Measurements from ENCODE around the gene TRAPPC3L. TPM values are rescaled to one million over a fixed set of nuclear protein-coding genes. Genes with fewer than 3 reads are reported as not detected.

Gene TRAPPC3L
- total and polyA plus RNA-seq, 2 of the 8 experiments (the other 6 are each of a cell fraction or from before 2014, with no cell fraction given): not detected

- TF ChIP-seq CTBP2 (IDR thresholded peaks at IDR 0.05; ENCODE audit: borderline replicate concordance, insufficient read depth, insufficient read length, low read length): no peak
Observed at GRCh38 chr6:116586738-116587137, 41.3 kb upstream of the TRAPPC3L start (continued).

GRCh38 chr6:116586276-116586675 lies 40.8 kb upstream of the TRAPPC3L start:
- H3K18ac ChIP-seq (ENCODE audit: extremely low read depth, low read length): no peak overlapping the region
- H3K23ac ChIP-seq (ENCODE audit: insufficient read length): no peak overlapping the region
- H3K79me1 ChIP-seq (ENCODE audit: low read depth, low read length): no peaks in the 10 kb centered on the region
- no peaks in the 10 kb centered on the region for H3K79me2 ChIP-seq (ENCODE audit: control insufficient read depth in 1 of 2, insufficient read depth in 2 of 2, low read length in 2 of 2)
- DNase-seq (ENCODE audit: low read depth in 1 of 2, low spot score in 2 of 2): no peak
- no peaks in the 10 kb centered on the region for H3K4me1 ChIP-seq (replicated peaks in 1 of 4; ENCODE audit: control insufficient read depth in 3 of 4, insufficient read depth in 4 of 4, low read length in 3 of 4)
- no peak overlapping the region for H2AFZ ChIP-seq (ENCODE audit: low read length)
- H2BK5ac ChIP-seq (ENCODE audit: low read depth, low read length): no peak overlapping the region
- H2AK5ac ChIP-seq (ENCODE audit: low read depth, low read length): no peak overlapping the region
- H4K5ac ChIP-seq (ENCODE audit: insufficient read length, low read depth, low read length): no peak overlapping the region
- H3K9me3 ChIP-seq (ENCODE audit: insufficient read depth in 2 of 2, low read depth in 1 of 2, low read length in 1 of 2): no peaks in the 10 kb centered on the region
- H2BK20ac ChIP-seq (ENCODE audit: low read length): no peak overlapping the region
- H4K8ac ChIP-seq (ENCODE audit: extremely low read depth, insufficient read depth, low read length): no peak overlapping the region
- no peak overlapping the region for H3K4me3 ChIP-seq (ENCODE audit: extremely low read depth in 1 of 4, insufficient read depth in 2 of 4, low read depth in 3 of 4, low read length in 4 of 4)
- no peak overlapping the region for H4K91ac ChIP-seq (replicated peaks; ENCODE audit: insufficient read length, low read length)
- no peak overlapping the region for H3K9ac ChIP-seq (replicated peaks in 1 of 4; ENCODE audit: extremely low read depth in 1 of 4, low read depth in 3 of 4, low read length in 3 of 4)
- H2BK15ac ChIP-seq (ENCODE audit: low read length): no peak overlapping the region
- no peak overlapping the region for H2BK12ac ChIP-seq (ENCODE audit: low read depth, low read length)
- H3K56ac ChIP-seq (replicated peaks; ENCODE audit: insufficient read length, low read depth, low read length): no peak overlapping the region
- CTCF ChIA-PET (ENCODE audit: partially characterized antibody): no interaction called here
- peaks cover 3% of the 10 kb centered on the region; the same call in 1 of the 2 replicates for H3K23me2 ChIP-seq (ENCODE audit: low read depth, low read length)
- no peak for FAIRE-seq
- no peaks in the 10 kb centered on the region for H4K20me1 ChIP-seq (replicated peaks in 1 of 2; ENCODE audit: control insufficient read depth in 1 of 2, insufficient read depth in 2 of 2, low read length in 2 of 2)
- POLR2A ChIA-PET (ENCODE audit: partially characterized antibody): no interaction called here
- peaks cover 0 to 1% (median 0%) of the 10 kb centered on the region in 4 experiments; a peak in 1 of 7 replicates for H3K27me3 ChIP-seq (replicated peaks in 1 of 4; ENCODE audit: control insufficient read depth in 3 of 4, extremely low read depth in 1 of 4, insufficient read depth in 3 of 4, low read length in 3 of 4)
- no peak overlapping the region for H3K4ac ChIP-seq (replicated peaks; ENCODE audit: insufficient read length, low read depth, low read length)
- no peak overlapping the region for H3K27ac ChIP-seq (ENCODE audit: low read depth, low read length)
- no peak overlapping the region for H3K14ac ChIP-seq (ENCODE audit: insufficient read length)
- peaks cover 0 to 23% (median 3%) of the 10 kb centered on the region in 4 experiments; a peak in 5 of 8 replicates for H3K36me3 ChIP-seq (ENCODE audit: control insufficient read depth in 2 of 4, insufficient read depth in 4 of 4, low read length in 3 of 4)
- no peak overlapping the region for H2BK120ac ChIP-seq (replicated peaks; ENCODE audit: low read depth, low read length)
- no peak overlapping the region for H3K4me2 ChIP-seq (ENCODE audit: insufficient read depth in 1 of 2, low read depth in 2 of 2, low read length in 2 of 2)
- TF ChIP-seq PHF8 (conservative IDR thresholded peaks at IDR 0.05; ENCODE audit: low read depth, low read length) (no peak), CREB1 (IDR thresholded peaks at IDR 0.05) (no peak), USF2 (IDR thresholded peaks at IDR 0.05; ENCODE audit: low read length) (no peak), POLR2A (IDR thresholded peaks at IDR 0.05; ENCODE audit: control extremely low read depth in 1 of 2, low read depth in 2 of 2, low read length in 2 of 2) (no peak), RFX5 (IDR thresholded peaks at IDR 0.05; ENCODE audit: borderline replicate concordance, low read depth, low read length) (no peak), SAP30 (IDR thresholded peaks at IDR 0.05; ENCODE audit: insufficient read depth, insufficient replicate concordance, low read length) (no peak), ASH2L (IDR thresholded peaks at IDR 0.05; ENCODE audit: low read length) (no peak), SIRT6 (IDR thresholded peaks at IDR 0.05; ENCODE audit: low read length) (no peak), KDM4A (IDR thresholded peaks at IDR 0.05; ENCODE audit: low read depth, low read length, severe bottlenecking) (no peak), EZH2 (IDR thresholded peaks at IDR 0.05; ENCODE audit: low read depth, low read length, severe bottlenecking) (no peak), POLR2AphosphoS5 (IDR thresholded peaks at IDR 0.05; ENCODE audit: low read depth, low read length) (no peak)

All from H1 (cell line).